ENCODE measurements around the gene MED13L. TPM values are rescaled to one million over a fixed set of nuclear protein-coding genes. Genes with fewer than 3 reads are reported as not detected.

The MED13L gene
- total and polyA plus RNA-seq, 12 donors: 9.4 to 76.5 (median 64.2) TPM

DNA sequence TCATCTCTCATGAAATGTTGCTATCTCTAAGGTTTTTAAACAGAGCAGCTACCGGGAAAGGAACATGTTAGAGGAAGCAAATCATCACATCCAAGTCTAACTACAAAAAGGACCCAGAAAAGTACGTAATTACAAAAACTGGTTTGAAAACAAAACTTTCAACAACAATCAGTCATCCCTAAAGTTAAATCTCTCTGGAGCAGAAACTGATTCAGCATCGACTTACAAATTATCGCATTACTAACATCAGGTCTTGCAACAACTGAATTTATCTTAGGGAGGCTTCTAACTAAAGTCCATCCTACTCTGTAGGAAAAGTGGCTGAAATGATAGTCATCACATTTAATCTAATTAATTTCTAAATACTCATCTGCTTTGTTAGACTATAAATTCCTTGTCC is 137.0 kb downstream of the MED13L start:
- intact Hi-C loops (cut with DNase I): loop anchor here in 6 of 10 donors (5.0 to 10.0 kb wide), 7 partner anchors 82 to 554 kb away; no protein-coding TSS in a partner anchor
- TF ChIP-seq, protein P1, sequence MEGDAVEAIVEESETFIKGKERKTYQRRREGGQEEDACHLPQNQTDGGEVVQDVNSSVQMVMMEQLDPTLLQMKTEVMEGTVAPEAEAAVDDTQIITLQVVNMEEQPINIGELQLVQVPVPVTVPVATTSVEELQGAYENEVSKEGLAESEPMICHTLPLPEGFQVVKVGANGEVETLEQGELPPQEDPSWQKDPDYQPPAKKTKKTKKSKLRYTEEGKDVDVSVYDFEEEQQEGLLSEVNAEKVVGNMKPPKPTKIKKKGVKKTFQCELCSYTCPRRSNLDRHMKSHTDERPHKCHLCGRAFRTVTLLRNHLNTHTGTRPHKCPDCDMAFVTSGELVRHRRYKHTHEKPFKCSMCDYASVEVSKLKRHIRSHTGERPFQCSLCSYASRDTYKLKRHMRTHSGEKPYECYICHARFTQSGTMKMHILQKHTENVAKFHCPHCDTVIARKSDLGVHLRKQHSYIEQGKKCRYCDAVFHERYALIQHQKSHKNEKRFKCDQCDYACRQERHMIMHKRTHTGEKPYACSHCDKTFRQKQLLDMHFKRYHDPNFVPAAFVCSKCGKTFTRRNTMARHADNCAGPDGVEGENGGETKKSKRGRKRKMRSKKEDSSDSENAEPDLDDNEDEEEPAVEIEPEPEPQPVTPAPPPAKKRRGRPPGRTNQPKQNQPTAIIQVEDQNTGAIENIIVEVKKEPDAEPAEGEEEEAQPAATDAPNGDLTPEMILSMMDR (IDR thresholded peaks at IDR 0.05): no peak
- H3K4me1 ChIP-seq: peaks cover 0 to 94% (median 66%) of the 10 kb centered on the region in 9 donors
- no peak for ATAC-seq
- no peak overlapping the region for H3K4me3 ChIP-seq
- H3K27ac ChIP-seq: no peak overlapping the region
- H3K36me3 ChIP-seq: no peaks in the 10 kb centered on the region
- H3K27me3 ChIP-seq: no peaks in the 10 kb centered on the region
- DNase-seq: no peak
- H3K9me3 ChIP-seq: no peaks in the 10 kb centered on the region
- WGBS, 2 donors: 75 to 82% methylated on average over 4 of the region's 4 CpGs

DNA sequence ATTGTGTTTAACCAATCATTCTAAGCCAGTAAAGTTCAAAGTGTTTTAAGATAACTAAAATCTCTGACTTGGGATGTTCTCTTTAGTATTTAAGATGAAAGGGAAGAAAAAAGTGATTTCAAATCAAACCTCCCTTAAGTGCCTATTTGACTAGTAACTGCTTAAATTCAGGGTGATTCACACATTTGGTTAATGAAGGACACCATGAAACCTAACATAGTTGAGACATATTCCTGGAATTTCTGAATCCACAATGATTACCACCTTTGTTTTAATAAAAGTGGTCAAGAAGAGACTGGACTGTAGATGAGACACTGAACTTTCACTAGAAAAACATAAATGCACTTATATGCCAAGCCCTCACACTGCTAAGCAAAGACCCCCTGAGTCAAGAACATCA is 138.7 kb downstream of the MED13L start:
- no peaks in the 10 kb centered on the region for H3K27me3 ChIP-seq
- ATAC-seq (no peak), DNase-seq (no peak)
- H3K9me3 ChIP-seq: no peaks in the 10 kb centered on the region
- peaks cover 0 to 95% (median 72%) of the 10 kb centered on the region in 9 donors for H3K4me1 ChIP-seq
- intact Hi-C loops (cut with DNase I): loop anchor here in 4 of 10 donors (10.0 kb wide), 3 partner anchors 86 to 456 kb away; no protein-coding TSS in a partner anchor
- no peaks in the 10 kb centered on the region for H3K36me3 ChIP-seq
- peak overlapping the region in 1 of 10 donors; percentile 6 for H3K27ac ChIP-seq
- TF ChIP-seq, protein P1 (IDR thresholded peaks at IDR 0.05): no peak
- no peak overlapping the region for H3K4me3 ChIP-seq

GRCh38 chr12:116138364-116138763 is 139.1 kb downstream of the MED13L start:
- Histone ChIP-seq H3K27ac (peak overlapping the region in 1 of 10 donors; percentile 6), H3K9me3 (no peaks in the 10 kb centered on the region), H3K4me3 (no peak overlapping the region), H3K4me1 (peaks cover 0 to 95% (median 72%) of the 10 kb centered on the region in 9 donors), H3K36me3 (no peaks in the 10 kb centered on the region), H3K27me3 (no peaks in the 10 kb centered on the region)
- no peak for DNase-seq
- TF ChIP-seq, protein P1 (IDR thresholded peaks at IDR 0.05): no peak
- intact Hi-C loops (cut with DNase I): loop anchor here in 4 of 10 donors (10.0 kb wide), 3 partner anchors 86 to 456 kb away; no protein-coding TSS in a partner anchor
- ATAC-seq: no peak
- WGBS, 2 donors: 69 to 79% methylated on average over 2 of the region's 2 CpGs

- no peak for ATAC-seq
- Histone ChIP-seq H3K27ac (no peak overlapping the region), H3K36me3 (no peaks in the 10 kb centered on the region), H3K4me1 (peaks cover 0 to 95% (median 73%) of the 10 kb centered on the region in 9 donors), H3K27me3 (no peaks in the 10 kb centered on the region), H3K4me3 (no peak overlapping the region), H3K9me3 (no peaks in the 10 kb centered on the region)
- intact Hi-C loops (cut with DNase I): loop anchor here in 4 of 10 donors (10.0 kb wide), 3 partner anchors 87 to 457 kb away; no protein-coding TSS in a partner anchor
- 45 to 46% methylated on average over 2 of the region's 2 CpGs for WGBS, 2 donors
- DNase-seq: no peak
- TF ChIP-seq, protein P1 (IDR thresholded peaks at IDR 0.05): no peak
Observed at GRCh38 chr12:116137318-116137717, 140.2 kb downstream of the MED13L start.

Data from heart right ventricle (tissue), 16 donors.